HL-60 (cell line): ENCODE measurements around the gene KIAA0408.

Source experiments
- DNase-seq, 2 experiments: peaks; one replicate each; pipeline ENCODE4 v3.0.0-alpha.2; 2010 to 2020; ENCODE audit warnings: low read depth in 1 of 2, low spot score in 1 of 2
- H3K27ac ChIP-seq: fragments of 250-450 bp; sonication (Bioruptor Pico); replicated peaks from 2 replicates; pipeline ENCODE4 v1.5.1; 2020; ENCODE audit warnings: mild to moderate bottlenecking, moderate library complexity
- H3K27me3 ChIP-seq: fragments of 250-450 bp; sonication (Bioruptor Pico); 2 replicates; pipeline ENCODE4 v1.5.1; 2021; ENCODE audit warnings: mild to moderate bottlenecking, moderate library complexity; ENCODE audit not compliant: insufficient read depth, poor library complexity, severe bottlenecking
- H3K4me3 ChIP-seq: replicated peaks from 2 replicates; pipeline ENCODE4 v1.5.1; 2011; ENCODE audit warnings: mild to moderate bottlenecking, control low read depth, low read length; ENCODE audit not compliant: insufficient read depth
- CTCF ChIP-seq: IDR thresholded peaks from one replicate; pipeline ENCODE4 v1.5.1; 2011; ENCODE audit warnings: low read length, control low read depth, inconsistent platforms; ENCODE audit not compliant: insufficient read depth
- GABPA ChIP-seq: IDR thresholded peaks from 2 replicates; pipeline ENCODE4 v1.6.1; 2012; ENCODE audit warnings: low read depth
- POLR2AphosphoS5 ChIP-seq: IDR thresholded peaks from 2 replicates; pipeline ENCODE4 v1.6.1; 2012; ENCODE audit warnings: low read depth
- REST ChIP-seq: IDR thresholded peaks from 2 replicates; pipeline ENCODE4 v1.6.1; 2012; ENCODE audit warnings: low read depth; ENCODE audit not compliant: insufficient replicate concordance
- SPI1 ChIP-seq: IDR thresholded peaks from 2 replicates; pipeline ENCODE4 v1.6.1; 2012; ENCODE audit warnings: low read depth, mild to moderate bottlenecking, borderline replicate concordance

The KIAA0408 gene

DNA sequence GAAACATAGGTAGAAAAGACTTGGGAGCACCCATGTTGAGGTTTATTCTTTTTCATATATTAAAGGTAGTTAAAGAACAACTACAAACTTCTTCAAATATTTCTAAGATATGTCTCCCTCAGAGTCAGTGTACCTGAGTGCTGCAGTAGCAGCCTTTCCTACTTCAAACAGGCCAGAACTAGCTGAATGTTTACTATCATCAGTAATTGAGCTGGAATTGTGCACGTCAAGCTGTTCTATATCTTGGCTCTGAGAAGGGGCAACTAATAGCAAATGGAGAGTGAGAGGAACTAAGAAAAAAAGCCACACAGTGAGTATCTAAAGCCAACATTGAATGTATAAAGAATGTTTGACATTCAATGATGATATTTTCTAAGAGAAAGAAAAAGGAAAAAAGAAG, 38.2 kb upstream of the KIAA0408 start:
- Histone ChIP-seq H3K4me3 (no peak overlapping the region), H3K27me3 (peaks cover 5% of the 10 kb centered on the region), H3K27ac (no peak overlapping the region)
- TF ChIP-seq CTCF = no peak
- no peak for TF ChIP-seq SPI1
- TF ChIP-seq POLR2AphosphoS5 = no peak
- TF ChIP-seq REST = no peak
- no peak for TF ChIP-seq GABPA
- no peak for DNase-seq

DNA sequence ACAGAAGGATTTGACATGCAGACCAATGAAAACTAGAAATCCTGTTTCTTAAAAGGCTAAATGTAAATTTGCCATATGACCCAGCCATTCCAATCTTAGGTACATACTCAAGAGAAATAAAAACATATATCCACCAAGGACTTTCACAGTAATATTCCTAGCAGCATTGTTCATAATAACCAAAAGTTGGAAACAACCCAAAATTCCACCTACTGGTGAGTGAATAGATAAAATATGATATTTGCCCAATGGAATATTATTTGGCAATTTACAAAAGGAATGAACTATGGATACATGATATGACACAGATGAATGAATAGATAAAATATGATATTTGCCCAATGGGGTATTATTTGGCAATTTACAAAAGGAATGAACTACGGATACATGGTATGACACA, 37.3 kb upstream of the KIAA0408 start:
- TF ChIP-seq SPI1 = no peak
- no peak for TF ChIP-seq GABPA
- no peak for TF ChIP-seq REST
- no peak for TF ChIP-seq CTCF
- no peak for TF ChIP-seq POLR2AphosphoS5
- Histone ChIP-seq H3K4me3 (no peak overlapping the region), H3K27me3 (peaks cover 5% of the 10 kb centered on the region), H3K27ac (no peak overlapping the region)
- DNase-seq = no peak

DNA sequence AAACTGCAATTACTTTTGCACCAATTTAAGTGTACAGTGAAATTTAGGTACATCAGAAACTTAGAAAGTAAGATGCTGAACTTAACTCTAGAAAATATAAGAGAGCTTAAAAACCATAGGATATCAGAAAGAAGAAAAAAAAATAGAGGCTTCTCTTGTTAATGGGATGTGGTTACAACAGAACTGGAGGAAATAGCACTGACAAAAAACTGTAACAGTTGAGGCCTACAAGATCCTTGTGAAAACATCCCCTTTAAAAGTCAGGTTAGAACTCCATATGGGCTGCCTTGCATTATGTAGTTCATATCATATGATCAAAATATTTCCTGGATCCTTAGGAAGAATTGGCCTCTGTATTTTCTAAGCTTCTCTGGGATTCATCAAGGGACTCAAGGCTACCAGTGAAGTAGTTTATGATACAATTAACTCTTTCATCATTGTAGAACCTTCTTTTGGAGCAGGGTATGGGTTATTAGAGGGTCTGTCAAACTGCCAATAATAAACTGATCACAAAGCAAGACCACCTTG, 35.1 kb upstream of the KIAA0408 start:
- DNase-seq = no peak
- TF ChIP-seq CTCF (no peak), SPI1 (no peak), POLR2AphosphoS5 (no peak), REST (no peak), GABPA (no peak)
- Histone ChIP-seq H3K27me3 (peaks cover 5% of the 10 kb centered on the region), H3K4me3 (no peak overlapping the region), H3K27ac (no peak overlapping the region)
